ENCODE results near the gene TMEM163.

- no peak for TF ChIP-seq CTCF (IDR thresholded peaks at IDR 0.05)
- TF ChIP-seq POLR2A (IDR thresholded peaks at IDR 0.05): no peak
- TF ChIP-seq POLR2AphosphoS5 (IDR thresholded peaks at IDR 0.05): no peak
Measured at GRCh38 chr2:134703426-134703825, 15.4 kb downstream of the TMEM163 start.
